Hematopoietic multipotent progenitor cell treated with erythropoietin and hydrocortisone succinate and interleukin-3 and kit ligand, for 4 days (in vitro differentiated cells): Measurements from ENCODE around the gene KIF3A.
A peak's percentile ranks its signal among the peaks of the same experiment; 100 is the strongest.

Experiments
- DNase-seq: peaks from one replicate; pipeline ENCODE4 v3.0.0-alpha.2; 2015

The KIF3A gene

DNA sequence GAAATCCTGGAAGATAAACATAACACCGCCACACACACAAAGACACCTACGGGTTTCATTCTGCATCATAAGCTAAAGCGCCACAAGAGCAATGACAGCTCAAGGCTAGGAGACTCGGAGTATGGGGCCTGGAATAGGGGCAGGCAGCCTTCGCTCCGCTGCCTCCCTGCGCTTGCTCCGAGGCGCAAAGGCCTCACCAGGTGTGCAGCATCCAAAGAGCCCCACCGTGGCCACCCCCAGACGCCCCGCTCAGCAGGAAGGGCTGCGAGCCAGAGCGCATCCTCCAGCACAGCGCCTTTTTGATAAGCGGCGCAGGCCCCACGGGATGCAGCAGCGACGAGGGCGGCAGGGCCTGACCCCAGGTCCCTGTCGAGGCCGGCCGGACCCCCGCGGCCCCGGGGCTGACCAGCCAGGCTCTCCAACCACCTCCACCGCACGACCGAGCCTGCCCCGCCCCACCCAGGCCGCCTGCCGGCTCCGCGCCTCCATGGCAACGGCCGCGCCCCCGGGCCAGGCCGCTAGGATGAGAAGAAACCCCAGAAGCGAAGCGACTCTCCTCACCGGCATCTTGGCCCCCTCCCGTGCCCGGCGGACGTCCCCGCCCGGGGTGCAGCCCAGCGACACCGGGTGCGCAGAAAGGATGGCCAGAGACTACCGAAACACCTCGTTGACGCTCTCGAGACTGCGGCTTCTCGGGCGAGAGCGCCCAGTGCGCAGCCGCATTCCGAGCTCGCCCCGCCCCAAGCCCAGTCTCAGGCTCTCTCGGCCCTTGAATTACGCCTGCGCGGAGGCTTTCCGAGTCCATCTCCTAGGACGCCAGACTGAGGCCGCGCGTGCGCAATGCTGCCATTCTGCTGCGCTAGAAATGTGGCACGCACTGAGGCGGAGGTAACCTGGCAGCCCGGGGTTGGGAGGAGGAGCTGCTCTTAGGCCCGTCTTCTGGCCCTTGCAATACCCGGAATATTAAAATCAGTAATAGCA, at the start of gene KIF3A:
KIF3A (minus strand) TSS at position 694 of the 981 bp plus-strand sequence; CDS start at position 567, 127 bp downstream.
- DNase-seq = peak; percentile 98

DNA sequence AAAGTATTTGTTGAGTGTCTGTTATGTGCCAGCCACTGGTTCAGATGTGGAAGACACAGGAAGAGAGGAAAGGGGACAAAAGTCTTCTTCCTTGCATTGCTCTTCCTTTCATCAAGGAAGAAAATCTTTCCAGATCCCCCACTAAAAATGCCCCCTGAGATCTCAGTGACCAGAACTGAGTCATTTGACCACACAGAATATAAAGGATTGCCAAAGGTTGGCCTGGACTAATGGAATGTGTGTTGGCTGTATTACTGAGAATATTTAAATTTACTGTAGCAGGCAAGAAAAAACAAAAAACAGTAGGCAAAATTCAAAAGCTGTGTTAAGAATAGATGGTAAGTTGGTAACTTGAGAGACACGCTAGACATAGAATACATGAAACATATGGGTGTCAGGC, 49.7 kb upstream of the KIF3A start:
- DNase-seq = no peak

DNA sequence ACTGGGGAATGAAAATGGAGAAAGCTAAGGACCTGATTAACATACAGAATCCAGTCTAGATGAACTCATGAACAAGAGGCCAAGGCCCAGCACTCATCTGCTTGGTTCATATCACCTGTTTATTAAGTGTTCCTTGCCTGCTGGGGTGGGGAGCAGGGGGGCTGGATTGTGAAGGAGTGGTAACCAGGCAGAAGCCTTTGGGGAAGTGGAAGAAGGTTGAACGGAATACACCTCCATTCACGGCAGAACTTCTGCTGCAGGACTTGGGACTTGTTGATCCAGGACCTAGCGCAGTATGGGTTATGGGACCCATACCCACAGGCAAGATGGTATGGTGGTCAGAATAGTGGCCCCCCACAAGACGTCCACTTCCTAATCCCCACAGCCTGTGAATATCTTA, 48.5 kb upstream of the KIF3A start:
- DNase-seq = no peak

DNA sequence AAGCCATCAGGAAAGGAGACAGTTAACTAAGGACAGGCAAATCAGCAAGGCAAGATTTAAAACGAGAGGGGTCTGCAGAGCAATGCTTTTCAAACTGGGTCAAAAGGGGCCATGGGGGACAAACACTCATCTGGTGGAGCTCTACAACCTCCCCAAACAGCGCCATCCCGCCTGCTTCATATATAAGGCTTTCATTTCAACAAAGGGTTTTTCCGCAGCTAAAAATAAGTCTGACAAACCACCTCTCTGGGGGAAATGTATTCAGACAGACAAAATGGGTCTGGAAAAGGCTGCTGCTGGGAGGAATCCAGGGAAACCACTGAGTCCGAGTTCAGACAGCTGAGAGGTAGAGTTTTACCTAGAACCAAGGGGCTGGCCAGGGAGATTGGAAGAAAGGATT, 48.0 kb upstream of the KIF3A start:
- DNase-seq = no peak

DNA sequence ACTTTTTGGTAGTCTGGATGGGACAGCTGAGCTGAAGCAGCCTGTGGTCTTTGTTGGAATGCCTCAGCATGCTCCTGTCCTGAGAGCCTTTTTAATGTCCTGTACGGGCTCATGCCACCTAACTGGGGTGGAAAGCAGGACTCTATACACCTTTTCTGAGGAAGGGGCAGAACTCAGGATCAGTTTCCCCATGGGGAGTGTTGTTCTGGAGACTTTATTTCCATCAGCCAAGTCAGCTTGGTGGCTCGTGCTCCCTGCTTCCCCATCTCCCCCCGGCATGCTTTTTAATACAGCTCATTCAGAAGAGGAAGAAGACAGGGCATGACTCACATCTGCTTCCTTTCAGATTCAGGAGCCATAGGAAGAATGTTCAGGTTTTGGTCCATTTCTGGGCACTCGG, 44.8 kb upstream of the KIF3A start:
- DNase-seq = peak; percentile 43

DNA sequence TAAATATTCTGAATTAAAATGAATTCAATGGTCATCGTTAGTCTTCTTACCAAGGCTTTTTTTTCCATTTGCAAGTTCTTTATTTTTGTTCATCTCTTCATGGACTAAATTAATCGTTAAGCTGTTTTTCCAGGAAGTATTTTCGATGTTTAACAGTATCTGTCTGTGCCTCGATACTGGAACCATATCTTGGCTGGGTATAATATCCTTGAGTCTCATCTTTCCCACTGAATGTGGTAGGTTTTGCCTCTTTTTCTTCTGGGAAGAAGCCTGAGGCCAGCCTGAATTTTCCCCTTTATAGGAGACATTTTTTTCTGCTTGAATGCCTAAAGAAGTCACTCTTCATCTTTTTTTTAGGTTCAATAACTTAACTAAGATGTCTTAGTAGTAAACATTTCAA, 43.7 kb upstream of the KIF3A start:
- no peak for DNase-seq

DNA sequence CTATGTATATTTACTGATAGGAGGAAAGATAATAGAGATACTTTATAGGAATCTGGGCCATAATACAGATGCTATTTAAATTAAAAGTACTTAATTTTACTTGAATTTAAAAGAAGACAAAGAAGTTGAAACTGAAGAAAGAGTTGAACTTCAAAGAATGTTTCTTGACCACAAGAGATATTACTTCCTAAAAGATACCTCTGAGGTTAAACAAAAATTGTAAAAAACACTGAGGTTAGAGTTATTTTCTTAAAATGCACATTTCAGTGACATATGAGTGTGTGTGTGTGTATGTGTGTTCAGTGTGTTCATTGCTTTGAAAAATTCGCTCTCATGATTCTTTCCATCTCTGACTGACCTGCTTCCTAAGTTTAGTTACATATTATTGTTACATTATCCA, 43.2 kb upstream of the KIF3A start:
- DNase-seq = no peak

DNA sequence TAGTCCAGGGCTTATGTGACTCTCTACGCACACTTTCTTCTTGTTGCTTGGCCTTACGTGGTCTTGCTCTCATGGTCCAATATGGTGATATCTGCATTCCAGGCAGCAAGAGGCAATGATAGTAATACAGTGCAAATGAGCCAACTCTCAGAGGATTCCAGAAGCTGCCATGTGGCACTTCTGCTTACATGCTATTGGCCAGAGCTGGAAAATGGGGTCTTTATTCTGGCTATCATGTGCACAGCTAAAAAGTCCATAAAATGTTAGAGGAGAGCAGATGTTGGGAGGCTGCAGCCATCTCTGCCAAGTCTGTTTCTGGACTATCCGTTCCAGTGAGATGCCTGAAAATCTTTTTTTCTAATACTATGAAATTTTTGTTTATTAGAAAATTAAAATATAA, 42.6 kb upstream of the KIF3A start:
- DNase-seq = no peak

DNA sequence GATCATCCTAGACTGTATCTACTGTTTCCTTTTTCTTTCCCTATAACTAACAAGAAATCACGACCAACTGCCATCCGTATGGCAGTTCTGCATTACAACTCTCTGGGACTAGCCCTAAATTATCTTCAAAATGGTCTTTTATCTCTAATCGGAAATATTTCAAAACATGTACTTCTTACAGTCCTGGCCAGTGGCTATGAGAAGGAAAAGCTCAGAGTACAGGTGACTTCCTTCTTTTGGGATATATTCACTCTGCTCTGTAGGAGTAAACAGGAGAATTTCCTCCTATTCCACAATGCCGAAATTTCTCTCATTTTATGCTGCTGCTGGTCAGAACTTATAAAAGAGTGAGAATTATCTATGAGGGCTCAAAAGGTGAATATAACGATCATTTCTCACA, 41.5 kb upstream of the KIF3A start:
- no peak for DNase-seq

DNA sequence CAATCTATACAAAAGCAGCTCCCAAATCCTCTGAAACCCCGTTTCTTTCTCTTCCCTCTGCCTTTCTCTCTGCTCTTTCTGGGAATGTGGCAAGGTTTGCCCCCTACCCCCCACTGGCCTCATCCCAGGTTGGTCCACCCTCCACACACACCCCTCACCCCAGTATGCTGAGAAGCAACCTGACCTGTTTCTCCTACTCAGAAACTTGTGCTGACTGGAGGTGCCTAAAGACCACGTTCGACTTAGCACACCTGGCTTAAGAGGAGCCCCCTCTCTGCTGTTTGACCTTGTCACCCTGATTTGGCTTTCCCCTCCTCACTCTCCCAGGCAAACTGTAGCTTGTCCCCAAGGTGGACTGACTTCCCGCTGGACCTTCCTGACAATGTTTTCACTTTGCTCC, 40.8 kb upstream of the KIF3A start:
- no peak for DNase-seq

DNA sequence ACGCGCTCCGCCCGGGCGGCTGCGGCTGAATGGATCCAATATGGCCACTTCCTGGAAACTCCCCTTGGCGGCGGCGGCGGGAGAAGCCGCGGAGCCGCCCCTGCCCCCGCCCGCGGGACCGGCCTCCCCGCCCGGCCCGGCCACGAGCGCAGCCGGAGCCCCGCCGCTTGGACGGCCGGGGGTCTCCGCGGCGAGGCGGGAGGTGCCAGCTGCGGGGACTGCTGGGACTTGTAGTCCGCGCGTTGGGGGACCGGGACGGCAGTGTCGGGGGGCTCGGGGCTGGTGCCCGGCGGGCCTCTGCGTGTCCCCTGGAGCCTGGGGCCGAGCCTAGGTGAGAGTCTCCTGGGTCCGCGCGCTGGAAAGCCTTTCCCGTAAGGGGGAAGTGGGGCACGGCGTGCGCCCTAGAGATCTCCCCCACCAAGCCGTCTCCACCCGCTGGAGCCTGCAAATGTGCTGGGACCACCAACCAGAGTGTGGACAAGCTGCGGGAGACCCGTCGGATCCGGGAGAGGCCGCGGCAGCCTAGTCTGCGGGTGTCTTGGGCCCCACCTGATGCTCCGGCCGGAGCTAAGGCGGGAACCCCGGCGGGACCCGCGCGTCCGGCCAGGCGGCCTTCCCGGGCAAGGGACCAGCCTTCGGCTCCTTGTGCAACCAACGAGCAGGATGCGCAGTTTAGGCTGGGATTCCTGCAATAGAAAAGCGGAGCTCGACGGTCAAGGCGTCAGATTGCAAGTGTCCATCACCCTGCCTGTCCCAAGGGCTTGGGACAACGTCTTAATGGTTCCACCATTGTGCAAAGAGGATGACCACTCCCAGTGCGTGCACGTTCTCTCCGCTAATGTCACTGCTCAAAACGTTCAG, 40.1 kb upstream of the KIF3A start, which contains the start of gene SEPTIN8:
SEPTIN8 (minus strand) TSS at position 31 of the 861 bp plus-strand sequence. CDS start 102 bp downstream, outside the sequence.
- DNase-seq = peak; percentile 62

DNA sequence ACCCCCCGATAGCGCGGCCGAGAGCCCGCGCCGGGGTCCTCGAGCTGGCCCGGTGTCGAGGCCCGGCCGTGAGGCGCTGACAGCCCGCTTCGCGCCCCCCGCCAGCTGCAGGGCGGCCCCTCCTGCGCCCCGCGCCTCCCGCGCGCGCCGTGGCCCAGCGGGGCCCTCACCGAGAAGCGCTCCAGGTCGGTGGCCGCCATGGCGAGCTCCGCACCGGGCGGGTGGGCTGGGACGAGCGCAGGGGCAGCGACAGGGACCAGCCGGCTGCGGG, 39.5 kb upstream of the KIF3A start:
- no peak for DNase-seq

DNA sequence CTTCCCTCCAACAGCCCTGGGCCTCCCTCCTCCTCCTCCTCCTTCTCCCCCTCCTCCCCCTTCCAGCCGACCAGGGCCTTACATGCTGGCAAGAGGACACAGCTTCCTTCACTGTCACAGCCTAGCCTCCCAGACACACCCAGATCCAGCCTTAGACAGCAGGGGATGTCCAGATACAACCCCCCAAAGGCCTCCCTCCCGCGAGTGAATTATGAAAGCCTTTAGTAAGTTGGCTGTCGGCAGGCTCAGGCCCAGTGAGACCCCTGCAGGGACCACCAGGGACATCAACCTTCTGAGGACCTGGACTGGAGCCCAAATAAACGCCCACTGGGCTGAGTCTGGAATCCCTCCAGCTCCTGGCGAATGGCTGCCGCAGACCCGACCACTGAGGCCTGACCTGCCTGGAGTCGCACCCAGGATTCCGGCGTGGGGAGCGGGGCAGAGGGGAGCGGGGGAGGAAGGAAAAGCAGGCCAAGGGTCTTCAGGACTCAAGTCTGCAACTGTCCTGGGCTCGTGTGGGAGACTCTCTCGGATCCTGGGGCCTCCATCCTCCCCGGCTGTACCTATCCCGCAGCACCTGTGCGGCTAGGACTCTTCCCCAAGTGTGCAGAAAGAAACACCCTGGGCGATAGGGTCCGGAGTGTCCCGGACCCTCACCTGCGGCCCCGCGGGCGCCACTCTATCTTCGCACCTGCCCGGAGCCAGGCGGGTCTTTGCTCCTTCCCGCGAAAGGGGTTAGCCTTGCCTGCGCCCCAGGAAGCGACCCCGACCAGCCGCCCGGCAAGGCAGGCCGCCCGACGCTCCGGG, 39.0 kb upstream of the KIF3A start:
- peak; percentile 48 for DNase-seq

DNA sequence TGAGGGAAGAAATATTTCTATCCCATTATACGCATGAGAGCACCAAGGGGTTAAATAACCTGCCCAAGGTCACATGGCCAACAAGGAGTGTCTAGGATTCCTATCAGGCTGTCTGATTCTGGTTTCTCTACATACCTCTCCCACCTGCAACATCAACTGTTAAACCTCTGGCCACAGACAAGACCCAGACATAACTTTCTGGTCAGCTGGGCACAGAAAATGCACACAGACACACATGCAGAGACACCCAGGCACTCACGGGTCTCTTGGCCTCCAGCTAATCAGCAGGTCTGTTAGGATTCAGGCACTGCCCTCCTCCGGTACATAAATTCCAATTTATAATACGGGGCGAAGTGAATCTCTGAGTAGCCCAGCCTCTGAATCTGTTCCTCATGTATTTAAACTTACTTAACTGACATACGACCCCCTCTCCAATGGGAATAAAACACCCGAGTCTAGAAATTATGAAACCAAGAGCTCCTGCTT, 38.2 kb upstream of the KIF3A start:
- no peak for DNase-seq

DNA sequence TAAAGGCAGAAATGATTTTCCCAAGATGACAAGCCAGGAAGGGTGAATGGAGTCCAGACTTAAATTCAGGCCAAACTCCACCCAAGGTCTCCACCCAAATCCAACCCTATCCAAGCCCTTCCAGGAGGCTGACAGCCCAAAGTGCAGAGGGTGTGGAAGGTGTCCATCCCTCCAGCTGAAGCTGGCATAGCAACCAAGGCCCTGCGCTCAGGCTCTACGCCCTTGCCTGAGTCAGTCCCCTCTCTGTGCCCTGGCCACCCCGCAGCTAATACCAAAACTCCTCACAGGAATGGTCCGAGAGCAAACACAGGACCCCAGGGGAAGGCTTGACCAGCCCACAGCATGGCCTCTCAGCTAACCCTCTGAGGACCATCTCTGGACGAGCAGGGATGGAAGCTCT, 37.5 kb upstream of the KIF3A start:
- no peak for DNase-seq

DNA sequence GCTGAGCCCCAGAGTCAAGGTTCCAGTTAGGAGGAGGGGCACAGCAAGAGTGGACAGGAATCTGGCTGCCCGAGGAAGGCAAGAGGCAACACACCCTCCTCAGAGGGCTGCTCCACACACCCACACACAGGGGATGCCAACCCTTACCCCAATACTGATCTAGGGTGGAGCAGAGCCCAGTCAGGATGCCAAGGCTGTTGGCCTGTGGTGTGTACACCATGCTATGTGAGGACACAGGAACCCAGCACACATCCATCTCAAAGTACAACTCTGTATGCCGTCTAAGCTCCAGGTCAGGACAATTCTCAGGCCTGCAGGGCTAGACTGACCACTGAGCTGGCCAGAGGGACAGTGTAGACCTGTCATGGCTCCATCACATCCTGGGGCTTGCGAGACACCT, 37.1 kb upstream of the KIF3A start:
- DNase-seq = no peak

DNA sequence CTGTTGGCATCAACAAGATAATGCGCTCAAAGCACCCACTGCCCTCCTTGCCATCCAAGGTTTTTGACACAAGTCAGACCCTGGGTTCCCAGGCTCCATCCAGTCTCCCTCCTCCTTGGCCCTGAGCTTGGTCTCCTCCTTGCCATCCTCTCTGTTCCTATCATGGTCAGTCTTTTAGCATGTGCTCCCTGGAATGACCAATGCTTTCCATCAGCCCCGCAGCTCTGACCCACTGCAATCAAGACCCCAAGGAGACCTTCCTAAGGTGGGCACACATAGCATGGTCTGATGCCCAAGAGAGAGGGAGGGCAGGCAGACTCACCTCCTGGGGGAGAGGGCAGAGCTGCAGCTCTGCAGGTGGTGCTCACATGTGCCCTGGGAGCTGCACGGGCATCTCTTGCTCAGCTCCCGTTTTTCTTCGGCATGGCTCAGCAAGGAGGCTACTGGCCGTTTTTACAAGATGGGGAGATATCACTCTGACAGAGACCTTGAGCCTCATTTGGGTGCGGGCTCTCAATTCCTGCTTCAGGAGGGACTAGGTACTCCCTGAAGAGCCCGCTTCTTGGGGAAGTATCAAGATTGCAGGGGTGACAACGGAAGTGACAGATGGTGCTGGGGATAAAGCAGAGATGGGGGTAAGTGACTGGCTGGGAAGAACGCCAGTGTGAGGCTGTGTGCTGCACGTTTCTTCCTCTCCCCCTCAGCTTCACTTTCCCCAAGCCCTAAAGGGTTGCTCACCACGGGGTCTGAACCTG, 36.4 kb upstream of the KIF3A start:
- peak; percentile 45 for DNase-seq

DNA sequence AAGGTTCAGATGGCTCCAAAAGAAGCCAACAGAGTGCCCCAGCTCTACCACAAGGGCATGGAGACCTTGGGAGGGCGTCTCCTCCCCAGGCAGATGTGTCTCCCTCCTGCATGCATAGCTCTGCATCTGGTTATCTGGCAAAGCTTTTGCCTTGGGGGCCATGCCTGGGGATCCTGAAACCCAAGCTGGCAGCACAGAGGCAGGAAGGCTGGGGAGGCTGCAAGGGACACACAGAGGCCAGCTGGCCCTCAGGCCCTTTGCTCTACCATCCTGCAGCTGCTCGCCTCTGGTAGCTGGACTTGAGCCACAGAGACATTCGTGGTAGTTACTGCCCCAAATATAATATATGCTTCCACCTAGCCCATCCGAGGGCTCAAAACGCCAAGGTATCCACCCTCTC, 35.8 kb upstream of the KIF3A start:
- no peak for DNase-seq

DNA sequence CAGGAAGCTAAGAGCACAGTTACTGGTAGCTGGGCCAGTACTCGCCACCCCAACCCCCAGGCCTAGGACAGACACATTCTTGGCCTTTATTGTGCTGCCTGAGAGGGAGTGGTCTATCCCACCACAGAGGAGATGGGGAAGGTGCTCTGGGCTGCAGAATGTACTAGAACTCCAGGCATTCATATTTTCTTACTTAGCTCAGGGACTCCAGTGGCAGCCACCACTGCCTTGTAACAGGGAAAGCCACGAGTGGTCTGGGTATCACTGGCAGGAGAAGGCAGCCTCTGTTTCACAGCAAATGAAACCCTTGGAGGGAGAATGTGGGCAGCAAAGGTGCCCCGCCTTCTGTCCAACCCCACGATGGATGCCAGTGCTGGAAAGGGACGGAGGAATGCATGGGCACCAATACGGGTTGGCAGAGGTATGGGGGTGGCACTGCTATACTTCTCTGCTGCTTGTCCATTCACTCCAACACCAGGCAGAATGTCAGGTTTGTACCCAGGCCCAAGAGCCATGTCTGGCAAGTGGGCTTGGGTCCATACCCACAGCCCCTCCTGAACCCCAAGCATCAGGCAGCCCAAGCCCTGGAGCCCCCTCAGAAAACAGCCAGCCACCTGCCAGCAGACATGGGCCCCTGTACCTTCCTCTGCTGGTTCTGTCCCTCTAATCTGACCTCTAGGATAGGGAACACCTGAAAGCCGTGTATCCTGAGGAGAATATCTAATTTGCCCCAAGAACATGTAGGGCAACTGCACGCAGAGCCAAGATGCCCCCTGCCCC, 35.1 kb upstream of the KIF3A start:
- DNase-seq = no peak

DNA sequence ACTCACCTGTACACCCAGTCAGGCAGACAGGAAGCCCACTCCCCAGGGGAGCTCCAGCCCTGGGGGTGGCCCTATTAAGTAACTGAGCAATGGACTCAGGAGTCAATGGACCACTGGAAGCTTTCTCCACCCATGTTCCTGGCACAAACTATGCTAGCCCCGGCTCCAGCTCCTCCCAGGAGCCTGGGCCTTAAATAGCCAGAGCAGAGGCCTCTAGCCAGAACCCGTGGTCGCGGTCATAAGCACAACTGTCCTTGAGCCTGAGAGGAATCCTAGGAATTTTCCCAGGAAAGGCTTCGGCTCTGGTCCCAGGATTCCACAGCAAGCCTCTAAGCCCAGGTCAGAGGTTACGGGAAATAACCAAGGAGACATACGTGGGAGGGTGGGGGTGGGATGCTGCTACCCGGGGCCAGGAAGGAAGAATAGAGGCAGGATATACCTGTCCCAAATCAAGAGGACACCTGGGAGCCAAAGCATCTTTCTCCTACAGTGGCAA, 34.2 kb upstream of the KIF3A start:
- DNase-seq = no peak
